RWPE1 (cell line): ENCODE results near the gene POU3F3.

ENCODE experiments used
- CTCF ChIA-PET: fragments of 350-600 bp; sonication (Branson Sonifier 250); formaldehyde crosslinking; extraction: SDS; loops from one replicate; lab custom pipeline; 2021; lab: Yijun Ruan, JAX
- POLR2A ChIA-PET: fragments of 400-600 bp; formaldehyde crosslinking; extraction: SDS; loops from one replicate; lab custom pipeline; 2020; ENCODE audit warnings: antibody characterized with exemption; ENCODE audit not compliant: low non-redundant PET; lab: Yijun Ruan, JAX
- DNase-seq: peaks from one replicate; pipeline ENCODE4 v3.0.0; 2012; ENCODE audit warnings: low spot score
- H3K27ac ChIP-seq: fragments of 450-650 bp; 2 replicates; pipeline ENCODE4 v1.5.1; 2017
- CTCF ChIP-seq: fragments of 450-650 bp; conservative IDR thresholded peaks from 2 replicates; pipeline ENCODE4 v1.5.1; 2017; ENCODE audit warnings: low read depth, mild to moderate bottlenecking

POU3F3 gene

GRCh38 chr2:104855221-104856085 lies 1.5 kb downstream of the POU3F3 start:
- no peak overlapping the region for H3K27ac ChIP-seq
- no peak for TF ChIP-seq CTCF
- no peak for DNase-seq
- ChIA-PET CTCF (no interaction called here), POLR2A (interaction anchor here (0.6 kb wide), 1 partner anchor 9 kb away, joined by 3 read pairs; no protein-coding TSS in a partner anchor)

GRCh38 chr2:104856086-104856972 lies 2.4 kb downstream of the POU3F3 start:
- ChIA-PET POLR2A (interaction anchor here (0.6 kb wide), 1 partner anchor 10 kb away, joined by 3 read pairs; no protein-coding TSS in a partner anchor), CTCF (interaction anchor here (1.4 kb wide), 1 partner anchor 8 kb away, joined by 3 read pairs; no protein-coding TSS in a partner anchor)
- no peak for DNase-seq
- no peak for TF ChIP-seq CTCF
- no peak overlapping the region for H3K27ac ChIP-seq

- POLR2A ChIA-PET: no interaction called here
- no peak overlapping the region for H3K27ac ChIP-seq
- DNase-seq: no peak
- TF ChIP-seq CTCF: no peak
- CTCF ChIA-PET: interaction anchor here (1.4 kb wide), 1 partner anchor 9 kb away, joined by 3 read pairs; no protein-coding TSS in a partner anchor
These were observed 3.0 kb downstream of the POU3F3 start for GRCh38 chr2:104856973-104857261.

GRCh38 chr2:104857262-104858005 lies 3.5 kb downstream of the POU3F3 start:
- no peak overlapping the region for H3K27ac ChIP-seq
- TF ChIP-seq CTCF: no peak
- ChIA-PET POLR2A (no interaction called here), CTCF (interaction anchor here (1.4 kb wide), 1 partner anchor 9 kb away, joined by 3 read pairs; no protein-coding TSS in a partner anchor)
- DNase-seq: no peak

GRCh38 chr2:104858006-104858978 lies 4.4 kb downstream of the POU3F3 start:
- CTCF ChIA-PET: interaction anchor here (1.0 kb wide), 1 partner anchor 9 kb away, joined by 6 read pairs; no protein-coding TSS in a partner anchor
- TF ChIP-seq CTCF: no peak
- no peak overlapping the region for H3K27ac ChIP-seq
- DNase-seq: no peak
- POLR2A ChIA-PET: no interaction called here
